GM12878 (cell line): ENCODE data around the gene CEP68. TPM values are rescaled to one million over a fixed set of nuclear protein-coding genes. Genes with fewer than 3 reads are reported as not detected.

Source experiments
- ATAC-seq: fragments of 200-7000 bp; cut with Tn5 transposase; 3 replicates; pipeline ENCODE4 v1.9.1; 2020; ENCODE audit warnings: mild to moderate bottlenecking, moderate library complexity
- BruUV-seq: library from RNA; stranded (reverse); fragments of 400-500 nt; replicated peaks from 2 replicates; lab custom pipeline; 2021; lab: Mats Ljungman, UMichigan
- CTCF ChIA-PET: fragments of 300-600 bp; sonication (Branson Sonifier 250); formaldehyde crosslinking; extraction: SDS; loops from one replicate; lab custom pipeline; 2021; ENCODE audit warnings: inconsistent platforms; lab: Yijun Ruan, JAX
- POLR2A ChIA-PET: fragments of 350-600 bp; formaldehyde crosslinking; extraction: SDS; loops from one replicate; lab custom pipeline; 2021; ENCODE audit warnings: inconsistent platforms; lab: Charles Lee
- RAD21 ChIA-PET: fragments of 300-600 bp; sonication (Branson Sonifier 250); formaldehyde crosslinking; loops from one replicate; lab custom pipeline; 2023; ENCODE audit warnings: antibody characterized with exemption; ENCODE audit not compliant: unreplicated experiment; lab: Charles Lee
- SMC1A ChIA-PET: fragments of 300-600 bp; sonication (Branson Sonifier 250); formaldehyde crosslinking; loops from one replicate; lab custom pipeline; 2023; ENCODE audit not compliant: unreplicated experiment, uncharacterized antibody; lab: Charles Lee
- DNase-seq: peaks from one replicate; pipeline ENCODE4 v3.0.0-alpha.2; 2011; ENCODE audit warnings: low read depth, low spot score
- FAIRE-seq: peaks from 3 replicates; lab custom pipeline; 2011; peaks lifted over from hg19 to GRCh38; lab: Jason Lieb, UNC
- H2AFZ ChIP-seq: 2 replicates; pipeline ENCODE4 v1.6.0; 2011; ENCODE audit warnings: low read depth, low read length, control low read depth; ENCODE audit not compliant: control insufficient read depth
- H3K27ac ChIP-seq: 2 replicates; pipeline ENCODE4 v1.5.1; 2011; ENCODE audit warnings: control low read depth; ENCODE audit not compliant: control insufficient read depth, insufficient read depth
- H3K27me3 ChIP-seq, 2 experiments: replicated peaks in 1 of 2; 2 replicates each; pipeline versions ENCODE4 v1.6.0 to v1.6.1; 2011; ENCODE audit warnings: low read length in 1 of 2; ENCODE audit not compliant: control insufficient read depth in 2 of 2, insufficient read depth in 2 of 2
- H3K36me3 ChIP-seq, 2 experiments: 2 replicates each; pipeline ENCODE4 v1.5.1; 2011; ENCODE audit warnings: low read length in 1 of 2; ENCODE audit not compliant: control insufficient read depth in 2 of 2, insufficient read depth in 2 of 2
- H3K4me1 ChIP-seq: 2 replicates; pipeline ENCODE4 v1.6.1; 2011; ENCODE audit warnings: mild to moderate bottlenecking, low read length, moderate library complexity, mixed read lengths; ENCODE audit not compliant: control insufficient read depth, insufficient read depth
- H3K4me2 ChIP-seq: 2 replicates; pipeline ENCODE4 v1.6.0; 2011; ENCODE audit warnings: control low read depth; ENCODE audit not compliant: control insufficient read depth, insufficient read depth
- H3K4me3 ChIP-seq: fragments of 200-600 bp; sonication (generic); 2 replicates; pipeline ENCODE4 v1.5.1; 2016
- H3K79me2 ChIP-seq: 2 replicates; pipeline ENCODE4 v1.6.0; 2011; ENCODE audit warnings: low read length; ENCODE audit not compliant: control insufficient read depth, insufficient read depth
- H3K9ac ChIP-seq: 2 replicates; pipeline ENCODE4 v1.8.0; 2011; ENCODE audit warnings: low read length, control low read depth, mixed read lengths; ENCODE audit not compliant: control insufficient read depth, insufficient read depth
- H3K9me3 ChIP-seq: replicated peaks from 3 replicates; pipeline ENCODE4 v1.5.1; 2011; ENCODE audit warnings: mild to moderate bottlenecking, low read length; ENCODE audit not compliant: control insufficient read depth, insufficient read depth
- H4K20me1 ChIP-seq: 2 replicates; pipeline ENCODE4 v1.6.0; 2011; ENCODE audit not compliant: control insufficient read depth, insufficient read depth
- CREM ChIP-seq: IDR thresholded peaks from 2 replicates; pipeline ENCODE4 v1.6.1; 2014; ENCODE audit warnings: antibody characterized with exemption, low read depth
- HDGF ChIP-seq: fragments of 450-650 bp; IDR thresholded peaks from 2 replicates; pipeline ENCODE4 v1.6.1; 2016; ENCODE audit warnings: antibody characterized with exemption
- HSF1 ChIP-seq: fragments of 150-350 bp; IDR thresholded peaks from 2 replicates; pipeline ENCODE4 v1.6.1; 2014; ENCODE audit warnings: mild to moderate bottlenecking, low read depth, low read length
- IRF5 ChIP-seq: fragments of 450-650 bp; IDR thresholded peaks from 2 replicates; pipeline ENCODE4 v1.6.1; 2017; ENCODE audit warnings: borderline replicate concordance
- MXI1 ChIP-seq: fragments of 150-350 bp; IDR thresholded peaks from 2 replicates; pipeline ENCODE4 v1.6.1; 2011; ENCODE audit warnings: low read depth, mild to moderate bottlenecking, inconsistent platforms, low read length, improper control_type of control experiment
- NBN ChIP-seq: fragments of 450-650 bp; IDR thresholded peaks from 2 replicates; pipeline ENCODE4 v1.6.1; 2016
- NFYA ChIP-seq: IDR thresholded peaks from 2 replicates; pipeline ENCODE4 v1.6.1; 2011; ENCODE audit warnings: low read depth, mild to moderate bottlenecking, low read length, improper control_type of control experiment, borderline replicate concordance
- NRF1 ChIP-seq: conservative IDR thresholded peaks from 2 replicates; pipeline ENCODE4 v1.6.1; 2011; ENCODE audit warnings: mild to moderate bottlenecking, low read depth, low read length, improper control_type of control experiment
- POU2F2 ChIP-seq: IDR thresholded peaks from 3 replicates; pipeline ENCODE4 v1.6.1; 2011; ENCODE audit warnings: low read depth, mild to moderate bottlenecking, low read length, borderline replicate concordance
- RCOR1 ChIP-seq: conservative IDR thresholded peaks from 2 replicates; pipeline ENCODE4 v1.6.1; 2012; ENCODE audit warnings: low read depth, low read length, improper control_type of control experiment
- SP1 ChIP-seq: IDR thresholded peaks from one replicate; pipeline ENCODE4 v1.6.1; 2011; ENCODE audit warnings: low read depth, low read length
- ZZZ3 ChIP-seq: IDR thresholded peaks from 2 replicates; pipeline ENCODE4 v1.6.1; 2011; ENCODE audit warnings: low read depth; ENCODE audit not compliant: control insufficient read depth, insufficient read length
- WGBS: methylation state at CpG from one replicate; pipeline ENCODE4 v1.1.6; 2016; ENCODE audit warnings: low lambda C conversion rate; ENCODE audit not compliant: insufficient replicate concordance, insufficient coverage; ENCODE audit errors: missing lambda C conversion rate; 5-methylcytosine and 5-hydroxymethylcytosine counted together
- in situ Hi-C: fragments of 300-500 bp; cut with MboI; formaldehyde crosslinking; loops from 9 replicates; pipeline ENCODE4 v1.14.3; 2018; ENCODE audit warnings: mixed read lengths
- intact Hi-C: fragments of 100-400 bp; cut with micrococcal nuclease; formaldehyde crosslinking; loops from one replicate; pipeline ENCODE4 v1.14.2; 2022; ENCODE audit not compliant: unreplicated experiment
- polyA plus RNA-seq, 11 experiments: library from polyadenylated mRNA; depleted of rRNA in 4 of 11; unstranded in 6 of 11; stranded (reverse) in 5 of 11; fragments of >200 nt; fragmentation: Nextera tagmentation in 4 of 11; fragmentation: Illumina TruSeq in 1 of 11; extraction: Ambion mirVana in 4 of 11; extraction: Trizol in 1 of 11; gene quantifications; 1 replicate in 1 of 11; 2 replicates in 10 of 11; pipeline versions ENCODE4 v1.2.1 to v1.2.3, GENCODE V29; 2011 to 2016; ENCODE audit warnings: inconsistent platforms in 2 of 11, missing spikeins in 2 of 11, low read depth in 1 of 11
- total RNA-seq, 4 experiments: library from RNA; depleted of rRNA in 3 of 4; stranded (reverse); fragments of >200 nt in 3 of 4; fragmentation: Illumina TruSeq in 1 of 4; extraction: Trizol in 1 of 4; gene quantifications; 2 replicates each; pipeline versions ENCODE4 v1.2.1 to v1.2.3, GENCODE V29; 2013 to 2021

Gene CEP68
- total and polyA plus RNA-seq, 10 of the 15 experiments (the other 5 are each of a cell fraction or from before 2014, with no cell fraction given) = 1.1 to 11.1 (median 7.4) TPM

DNA sequence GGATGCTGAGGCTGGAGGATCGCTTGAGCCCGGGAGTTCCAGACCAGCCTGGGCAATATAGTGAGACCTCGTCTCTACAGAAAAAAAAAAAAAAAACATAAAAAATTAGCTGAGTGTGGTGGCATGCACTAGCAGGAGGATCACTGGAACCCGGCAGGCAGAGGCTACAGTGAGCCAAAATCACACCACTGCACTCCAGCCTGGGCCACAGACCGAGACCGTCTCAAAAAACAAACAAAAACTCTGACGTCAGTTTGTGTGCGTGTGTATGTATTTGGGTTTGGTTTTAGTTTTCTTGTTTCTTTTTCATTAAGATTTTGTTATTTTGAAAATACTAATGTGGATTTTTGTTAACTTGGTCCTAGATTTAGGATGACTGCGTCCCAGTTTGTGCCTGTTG is 19.0 kb downstream of the CEP68 start:
- WGBS = over 99% methylated on average over 9 of the region's 9 CpGs
- Histone ChIP-seq H3K4me3 (no peak overlapping the region), H3K27me3 (no peaks in the 10 kb centered on the region), H3K4me2 (no peak overlapping the region), H3K4me1 (peaks cover 10% of the 10 kb centered on the region), H3K79me2 (no peaks in the 10 kb centered on the region), H3K9ac (no peak overlapping the region), H3K36me3 (peaks cover 14 to 26% of the 10 kb centered on the region in 2 experiments), H4K20me1 (no peaks in the 10 kb centered on the region), H3K9me3 (no peaks in the 10 kb centered on the region), H2AFZ (no peak overlapping the region), H3K27ac (no peak overlapping the region)
- ATAC-seq (no peak), DNase-seq (no peak), FAIRE-seq (no peak)
- intact Hi-C loops = no loop called here
- in situ Hi-C loops = no loop called here
- SMC1A ChIA-PET = interaction anchor here (2.2 kb wide), 1 partner anchor 10 kb away, joined by 11 read pairs; no protein-coding TSS in a partner anchor
- no TSS peak for BruUV-seq
- POLR2A ChIA-PET = no interaction called here
- RAD21 ChIA-PET = interaction anchor here (1.4 kb wide), 1 partner anchor 10 kb away, joined by 6 read pairs; no protein-coding TSS in a partner anchor
- no peak for TF ChIP-seq ZZZ3
- CTCF ChIA-PET = interaction anchor here (1.1 to 4.3 kb wide), 2 partner anchors 10 to 112 kb away, joined by 6 to 35 read pairs; no protein-coding TSS in a partner anchor

DNA sequence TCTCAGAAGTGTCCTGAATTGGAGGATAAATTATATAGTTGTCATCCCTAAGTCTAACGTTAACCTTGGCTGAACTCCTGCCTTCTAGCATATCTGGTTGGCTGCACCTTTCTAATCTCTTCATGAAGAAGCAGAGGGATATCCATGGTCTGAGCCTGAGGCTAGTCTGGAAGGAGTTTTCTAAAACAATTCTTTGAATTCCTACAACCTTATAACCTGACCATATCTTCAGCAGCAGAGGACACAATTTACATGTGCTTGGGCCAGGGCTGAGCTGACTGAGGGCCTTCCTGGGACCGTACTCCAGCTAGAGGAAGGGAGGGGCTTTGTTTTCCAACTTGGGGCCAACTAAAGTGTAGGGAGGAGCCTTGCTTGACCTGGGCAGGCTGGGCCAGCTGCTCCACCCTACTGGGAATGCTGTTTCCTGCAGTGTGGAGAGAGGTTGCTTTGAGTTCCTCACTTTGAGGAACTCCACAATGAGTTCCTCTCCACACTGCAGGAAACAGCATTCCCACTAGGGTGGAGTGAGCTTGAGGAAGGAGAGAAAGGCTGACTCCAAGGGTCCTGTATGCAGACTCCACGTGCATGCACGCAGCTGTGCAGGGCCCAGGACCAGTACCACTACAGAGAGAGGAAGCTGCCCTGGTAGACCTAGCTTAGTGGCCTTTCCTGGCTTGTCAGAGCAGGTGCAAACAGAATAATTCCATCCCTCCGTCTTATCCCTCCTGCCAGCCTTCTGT is 19.6 kb downstream of the CEP68 start:
- ATAC-seq (no peak), FAIRE-seq (no peak), DNase-seq (no peak)
- H3K79me2 ChIP-seq = no peaks in the 10 kb centered on the region
- no peak overlapping the region for H3K9ac ChIP-seq
- no peaks in the 10 kb centered on the region for H4K20me1 ChIP-seq
- WGBS = 94% methylated on average over 5 of the region's 5 CpGs
- H3K9me3 ChIP-seq = no peaks in the 10 kb centered on the region
- H3K27me3 ChIP-seq = no peaks in the 10 kb centered on the region
- H3K27ac ChIP-seq = no peak overlapping the region
- no peak overlapping the region for H2AFZ ChIP-seq
- POLR2A ChIA-PET = no interaction called here
- in situ Hi-C loops = no loop called here
- intact Hi-C loops = no loop called here
- SMC1A ChIA-PET = interaction anchor here (2.2 to 2.3 kb wide), 2 partner anchors 11 kb away, joined by 11 to 13 read pairs; no protein-coding TSS in a partner anchor
- peaks cover 10% of the 10 kb centered on the region for H3K4me1 ChIP-seq
- RAD21 ChIA-PET = interaction anchor here (0.9 to 1.4 kb wide), 2 partner anchors 11 to 94 kb away, joined by 3 to 6 read pairs; no protein-coding TSS in a partner anchor
- no peak overlapping the region for H3K4me3 ChIP-seq
- BruUV-seq = TSS peak; percentile 33
- CTCF ChIA-PET = interaction anchor here (1.1 to 4.3 kb wide), 2 partner anchors 8 to 11 kb away, joined by 3 to 35 read pairs; no protein-coding TSS in a partner anchor
- H3K4me2 ChIP-seq = no peak overlapping the region
- H3K36me3 ChIP-seq = peaks cover 15 to 23% of the 10 kb centered on the region in 2 experiments
- no peak for TF ChIP-seq POU2F2
- no peak for TF ChIP-seq SP1
- TF ChIP-seq ZZZ3 = no peak
- TF ChIP-seq HDGF = no peak
- no peak for TF ChIP-seq RCOR1
- no peak for TF ChIP-seq NFYA
- no peak for TF ChIP-seq CREM
- no peak for TF ChIP-seq MXI1
- no peak for TF ChIP-seq NBN
- no peak for TF ChIP-seq NRF1
- no peak for TF ChIP-seq IRF5
- no peak for TF ChIP-seq HSF1
